Fibroblast of mammary gland (primary cell): ENCODE measurements around the gene INO80.

Source experiments
- DNase-seq: peaks from one replicate; pipeline ENCODE4 v3.0.0-alpha.2; 2010; ENCODE audit warnings: low read depth
- H3K4me3 ChIP-seq: 2 replicates; pipeline ENCODE4 v1.5.1; 2011; ENCODE audit warnings: low read depth, mild to moderate bottlenecking, low read length, moderate library complexity; ENCODE audit not compliant: control insufficient read depth
- TF ChIP-seq, protein P1 (sequence below): conservative IDR thresholded peaks from 2 replicates; pipeline ENCODE4 v1.5.1; 2011; ENCODE audit warnings: low read depth, low read length, inconsistent platforms; ENCODE audit not compliant: control insufficient read depth, insufficient read depth

The INO80 gene

DNA sequence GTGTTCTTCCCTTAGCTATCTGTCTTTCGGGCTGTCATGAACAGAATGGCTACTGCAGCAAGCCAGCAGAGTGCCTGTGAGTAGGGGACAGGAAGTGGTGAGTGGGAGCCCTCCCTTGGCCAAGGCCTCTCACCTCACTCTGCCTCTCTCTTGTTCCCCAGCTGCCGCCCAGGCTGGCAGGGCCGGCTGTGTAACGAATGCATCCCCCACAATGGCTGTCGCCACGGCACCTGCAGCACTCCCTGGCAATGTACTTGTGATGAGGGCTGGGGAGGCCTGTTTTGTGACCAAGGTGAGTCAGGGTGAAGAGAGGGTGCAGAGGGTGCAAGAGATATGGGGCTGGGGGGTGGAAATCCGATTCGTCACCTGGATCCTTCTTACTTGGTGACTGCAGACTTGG is 183.9 kb downstream of the INO80 start:
- H3K4me3 ChIP-seq, result no peak overlapping the region
- no peak for DNase-seq
- TF ChIP-seq, protein P1, sequence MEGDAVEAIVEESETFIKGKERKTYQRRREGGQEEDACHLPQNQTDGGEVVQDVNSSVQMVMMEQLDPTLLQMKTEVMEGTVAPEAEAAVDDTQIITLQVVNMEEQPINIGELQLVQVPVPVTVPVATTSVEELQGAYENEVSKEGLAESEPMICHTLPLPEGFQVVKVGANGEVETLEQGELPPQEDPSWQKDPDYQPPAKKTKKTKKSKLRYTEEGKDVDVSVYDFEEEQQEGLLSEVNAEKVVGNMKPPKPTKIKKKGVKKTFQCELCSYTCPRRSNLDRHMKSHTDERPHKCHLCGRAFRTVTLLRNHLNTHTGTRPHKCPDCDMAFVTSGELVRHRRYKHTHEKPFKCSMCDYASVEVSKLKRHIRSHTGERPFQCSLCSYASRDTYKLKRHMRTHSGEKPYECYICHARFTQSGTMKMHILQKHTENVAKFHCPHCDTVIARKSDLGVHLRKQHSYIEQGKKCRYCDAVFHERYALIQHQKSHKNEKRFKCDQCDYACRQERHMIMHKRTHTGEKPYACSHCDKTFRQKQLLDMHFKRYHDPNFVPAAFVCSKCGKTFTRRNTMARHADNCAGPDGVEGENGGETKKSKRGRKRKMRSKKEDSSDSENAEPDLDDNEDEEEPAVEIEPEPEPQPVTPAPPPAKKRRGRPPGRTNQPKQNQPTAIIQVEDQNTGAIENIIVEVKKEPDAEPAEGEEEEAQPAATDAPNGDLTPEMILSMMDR, result no peak

DNA sequence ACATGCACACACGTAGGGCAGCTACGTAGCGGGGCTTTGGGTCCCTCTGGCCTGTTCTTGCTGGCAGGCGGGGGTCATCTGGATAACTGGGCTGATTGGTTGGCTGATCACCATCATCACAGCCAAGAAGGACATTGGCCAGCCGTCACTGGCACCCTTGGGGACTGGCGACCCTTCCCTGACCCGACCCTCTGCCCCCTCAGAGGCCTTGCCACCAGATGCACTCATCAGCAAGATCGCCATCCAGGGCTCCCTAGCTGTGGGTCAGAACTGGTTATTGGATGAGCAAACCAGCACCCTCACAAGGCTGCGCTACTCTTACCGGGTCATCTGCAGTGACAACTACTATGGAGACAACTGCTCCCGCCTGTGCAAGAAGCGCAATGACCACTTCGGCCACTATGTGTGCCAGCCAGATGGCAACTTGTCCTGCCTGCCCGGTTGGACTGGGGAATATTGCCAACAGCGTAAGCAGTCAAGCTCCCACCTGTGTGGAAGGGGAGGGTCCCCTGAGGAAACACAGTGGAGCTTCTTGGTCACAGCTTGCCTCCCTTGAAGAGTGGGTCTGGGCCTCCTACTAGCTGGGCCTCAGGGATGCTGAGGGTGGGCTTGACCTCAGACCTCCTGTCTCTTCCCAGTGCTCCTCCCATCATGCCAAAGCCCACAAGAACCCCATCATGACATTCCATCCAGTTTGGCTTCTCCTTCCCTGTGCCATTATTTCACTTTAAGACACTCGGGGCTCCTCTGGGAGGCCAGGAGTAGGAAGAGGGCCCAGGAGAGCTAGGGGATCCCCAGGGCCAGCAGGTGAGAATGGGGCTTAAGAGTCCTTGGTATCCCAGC is 184.6 kb downstream of the INO80 start:
- TF ChIP-seq, protein P1, result no peak
- no peak for DNase-seq
- H3K4me3 ChIP-seq, result no peak overlapping the region

DNA sequence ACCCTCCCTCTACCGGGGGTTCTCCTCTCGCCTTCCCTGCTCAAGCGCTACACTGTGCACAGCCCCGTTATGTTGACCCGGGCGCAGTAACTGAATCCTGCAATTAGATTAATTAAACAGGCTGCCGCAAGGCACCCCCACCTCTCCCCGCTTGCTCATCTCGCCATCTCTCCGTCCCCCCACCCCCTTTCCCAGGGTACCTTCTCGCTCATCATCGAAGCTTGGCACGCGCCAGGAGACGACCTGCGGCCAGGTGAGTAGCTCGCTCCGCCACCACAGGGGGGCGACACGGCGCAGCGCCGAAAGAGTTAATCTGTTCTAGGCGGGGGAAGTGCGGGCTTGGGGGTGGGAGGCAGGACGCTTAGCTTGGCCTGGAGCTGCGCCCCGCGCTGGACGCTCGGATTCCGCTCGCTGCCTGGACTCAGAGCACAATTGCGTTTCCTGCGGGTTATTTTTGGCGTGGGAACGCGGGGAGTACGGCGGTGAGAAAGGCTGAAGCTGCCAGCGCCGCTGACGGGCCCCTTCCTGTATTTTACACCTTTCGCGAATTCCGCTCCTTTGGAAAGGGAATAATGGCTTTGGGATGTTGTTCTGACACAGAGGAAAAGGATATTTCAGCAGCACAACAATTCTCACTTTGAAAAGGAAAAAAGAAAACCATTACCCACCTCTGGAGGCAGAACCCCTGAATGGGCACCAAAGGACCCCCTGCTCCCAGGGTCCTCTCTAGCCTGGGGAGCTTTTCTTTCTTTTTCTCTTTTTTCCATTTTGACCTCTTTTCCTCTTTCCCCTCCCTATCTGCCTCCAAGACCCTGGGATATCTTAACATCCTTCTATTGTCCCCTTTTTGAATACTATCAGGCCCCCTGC is 185.4 kb downstream of the INO80 start:
- no peak for DNase-seq
- TF ChIP-seq, protein P1, result peak; percentile 24
- no peak overlapping the region for H3K4me3 ChIP-seq

DNA sequence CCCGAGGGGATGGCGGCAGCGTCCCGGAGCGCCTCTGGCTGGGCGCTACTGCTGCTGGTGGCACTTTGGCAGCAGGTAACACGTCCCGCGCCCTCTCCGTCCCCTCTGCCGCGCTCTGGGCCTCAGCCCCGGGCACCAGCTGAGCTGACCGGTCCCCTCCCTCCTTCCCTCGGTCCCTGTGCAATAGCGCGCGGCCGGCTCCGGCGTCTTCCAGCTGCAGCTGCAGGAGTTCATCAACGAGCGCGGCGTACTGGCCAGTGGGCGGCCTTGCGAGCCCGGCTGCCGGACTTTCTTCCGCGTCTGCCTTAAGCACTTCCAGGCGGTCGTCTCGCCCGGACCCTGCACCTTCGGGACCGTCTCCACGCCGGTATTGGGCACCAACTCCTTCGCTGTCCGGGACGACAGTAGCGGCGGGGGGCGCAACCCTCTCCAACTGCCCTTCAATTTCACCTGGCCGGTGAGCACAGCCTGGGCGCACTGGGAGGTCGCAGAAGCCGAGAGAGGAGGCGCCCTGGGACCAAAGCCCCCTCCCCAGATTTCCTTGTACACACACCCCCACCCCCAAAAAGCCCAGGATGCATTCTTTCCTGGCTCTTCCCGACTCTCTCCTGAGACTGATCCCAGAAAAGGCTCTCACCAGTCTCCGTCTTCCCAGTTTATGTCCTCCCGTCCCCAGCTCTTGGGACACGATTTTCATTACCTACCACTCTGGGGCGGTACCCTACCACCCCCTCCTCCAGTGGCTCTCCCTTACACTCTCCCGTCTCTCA is 186.2 kb downstream of the INO80 start:
- H3K4me3 ChIP-seq, result no peak overlapping the region
- TF ChIP-seq, protein P1, result no peak
- DNase-seq, result peak; percentile 40
